Measurements from ENCODE around the gene F10. TPM values are rescaled to one million over a fixed set of nuclear protein-coding genes. Genes with fewer than 3 reads are reported as not detected.
A peak's percentile ranks its signal among the peaks of the same experiment; 100 is the strongest.

F10 gene
- total and polyA plus RNA-seq, 2 of the 13 experiments (the other 11 are each of a cell fraction or from before 2014, with no cell fraction given), result 58.4 to 237 TPM

GRCh38 chr13:113149711-113150549 is 27.3 kb downstream of the F10 start (continued):
- TF ChIP-seq, protein P1, sequence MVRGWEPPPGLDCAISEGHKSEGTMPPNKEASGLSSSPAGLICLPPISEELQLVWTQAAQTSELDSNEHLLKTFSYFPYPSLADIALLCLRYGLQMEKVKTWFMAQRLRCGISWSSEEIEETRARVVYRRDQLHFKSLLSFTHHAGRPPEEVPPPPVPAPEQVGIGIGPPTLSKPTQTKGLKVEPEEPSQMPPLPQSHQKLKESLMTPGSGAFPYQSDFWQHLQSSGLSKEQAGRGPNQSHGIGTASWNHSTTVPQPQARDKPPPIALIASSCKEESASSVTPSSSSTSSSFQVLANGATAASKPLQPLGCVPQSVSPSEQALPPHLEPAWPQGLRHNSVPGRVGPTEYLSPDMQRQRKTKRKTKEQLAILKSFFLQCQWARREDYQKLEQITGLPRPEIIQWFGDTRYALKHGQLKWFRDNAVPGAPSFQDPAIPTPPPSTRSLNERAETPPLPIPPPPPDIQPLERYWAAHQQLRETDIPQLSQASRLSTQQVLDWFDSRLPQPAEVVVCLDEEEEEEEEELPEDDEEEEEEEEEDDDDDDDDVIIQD (CRISPR knock-in tag; IDR thresholded peaks at IDR 0.05; ENCODE audit: low read depth), result peak; percentile 37; the same call in 1 of the 2 replicates
- TF ChIP-seq NRL (CRISPR knock-in tag; IDR thresholded peaks at IDR 0.05; ENCODE audit: borderline replicate concordance), result no peak
- TF ChIP-seq MEF2D (CRISPR knock-in tag; IDR thresholded peaks at IDR 0.05), result no peak; the same call in 1 of the 2 replicates
- no peak for TF ChIP-seq ZNF468 (CRISPR knock-in tag; IDR thresholded peaks at IDR 0.05)
- TF ChIP-seq RFXAP (CRISPR knock-in tag; IDR thresholded peaks at IDR 0.05; ENCODE audit: borderline replicate concordance), result 0 out of 2 replicates have a peak, but pooled peaks have one; percentile 38
- TF ChIP-seq, protein P2, sequence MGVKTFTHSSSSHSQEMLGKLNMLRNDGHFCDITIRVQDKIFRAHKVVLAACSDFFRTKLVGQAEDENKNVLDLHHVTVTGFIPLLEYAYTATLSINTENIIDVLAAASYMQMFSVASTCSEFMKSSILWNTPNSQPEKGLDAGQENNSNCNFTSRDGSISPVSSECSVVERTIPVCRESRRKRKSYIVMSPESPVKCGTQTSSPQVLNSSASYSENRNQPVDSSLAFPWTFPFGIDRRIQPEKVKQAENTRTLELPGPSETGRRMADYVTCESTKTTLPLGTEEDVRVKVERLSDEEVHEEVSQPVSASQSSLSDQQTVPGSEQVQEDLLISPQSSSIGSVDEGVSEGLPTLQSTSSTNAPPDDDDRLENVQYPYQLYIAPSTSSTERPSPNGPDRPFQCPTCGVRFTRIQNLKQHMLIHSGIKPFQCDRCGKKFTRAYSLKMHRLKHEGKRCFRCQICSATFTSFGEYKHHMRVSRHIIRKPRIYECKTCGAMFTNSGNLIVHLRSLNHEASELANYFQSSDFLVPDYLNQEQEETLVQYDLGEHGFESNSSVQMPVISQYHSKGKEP (CRISPR knock-in tag; IDR thresholded peaks at IDR 0.05), result 0 out of 2 replicates have a peak, but pooled peaks have one; percentile 34
- no peak for TF ChIP-seq MTA3 (CRISPR knock-in tag; IDR thresholded peaks at IDR 0.05)
- no peak for TF ChIP-seq ZNF563 (CRISPR knock-in tag; IDR thresholded peaks at IDR 0.05)
- TF ChIP-seq, protein P3, sequence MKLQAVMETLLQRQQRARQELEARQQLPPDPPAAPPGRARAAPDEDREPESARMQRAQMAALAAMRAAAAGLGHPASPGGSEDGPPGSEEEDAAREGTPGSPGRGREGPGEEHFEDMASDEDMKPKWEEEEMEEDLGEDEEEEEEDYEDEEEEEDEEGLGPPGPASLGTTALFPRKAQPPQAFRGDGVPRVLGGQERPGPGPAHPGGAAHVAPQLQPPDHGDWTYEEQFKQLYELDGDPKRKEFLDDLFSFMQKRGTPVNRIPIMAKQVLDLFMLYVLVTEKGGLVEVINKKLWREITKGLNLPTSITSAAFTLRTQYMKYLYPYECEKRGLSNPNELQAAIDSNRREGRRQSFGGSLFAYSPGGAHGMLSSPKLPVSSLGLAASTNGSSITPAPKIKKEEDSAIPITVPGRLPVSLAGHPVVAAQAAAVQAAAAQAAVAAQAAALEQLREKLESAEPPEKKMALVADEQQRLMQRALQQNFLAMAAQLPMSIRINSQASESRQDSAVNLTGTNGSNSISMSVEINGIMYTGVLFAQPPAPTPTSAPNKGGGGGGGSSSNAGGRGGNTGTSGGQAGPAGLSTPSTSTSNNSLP (IDR thresholded peaks at IDR 0.05; ENCODE audit: low read depth, low read length), result no peak
- no peak for TF ChIP-seq ZNF446 (CRISPR knock-in tag; IDR thresholded peaks at IDR 0.05)
- TF ChIP-seq, protein P4, sequence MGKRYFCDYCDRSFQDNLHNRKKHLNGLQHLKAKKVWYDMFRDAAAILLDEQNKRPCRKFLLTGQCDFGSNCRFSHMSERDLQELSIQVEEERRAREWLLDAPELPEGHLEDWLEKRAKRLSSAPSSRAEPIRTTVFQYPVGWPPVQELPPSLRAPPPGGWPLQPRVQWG (CRISPR knock-in tag; IDR thresholded peaks at IDR 0.05; ENCODE audit: borderline replicate concordance, low read depth), result no peak
- TF ChIP-seq GLMP (CRISPR knock-in tag; IDR thresholded peaks at IDR 0.05; ENCODE audit: borderline replicate concordance), result no peak
- no peak for TF ChIP-seq NONO (IDR thresholded peaks at IDR 0.05)
- TF ChIP-seq NONO (CRISPR knock-in tag; conservative IDR thresholded peaks at IDR 0.05), result no peak; the same call in 1 of the 2 replicates
- TF ChIP-seq ZFP36L1 (CRISPR knock-in tag; IDR thresholded peaks at IDR 0.05), result peak; percentile 59; the same call in 1 of the 2 replicates
- TF ChIP-seq ONECUT2 (CRISPR knock-in tag; IDR thresholded peaks at IDR 0.05), result no peak
- no peak for TF ChIP-seq GTF3A (CRISPR knock-in tag; conservative IDR thresholded peaks at IDR 0.05)
- peak; percentile 42 for TF ChIP-seq ASH2L (IDR thresholded peaks at IDR 0.05; ENCODE audit: insufficient read length, low read depth, low read length)
- TF ChIP-seq RFX1 (IDR thresholded peaks at IDR 0.05), result no peak
- peak; percentile 96 for TF ChIP-seq ZBTB26 (CRISPR knock-in tag; IDR thresholded peaks at IDR 0.05; ENCODE audit: borderline replicate concordance)
- no peak for TF ChIP-seq PAX8 (CRISPR knock-in tag; IDR thresholded peaks at IDR 0.05; ENCODE audit: borderline replicate concordance)
- TF ChIP-seq ZFY (CRISPR knock-in tag; IDR thresholded peaks at IDR 0.05), result peak; percentile 82
